Measurements from ENCODE around the gene CD40LG.

DNA sequence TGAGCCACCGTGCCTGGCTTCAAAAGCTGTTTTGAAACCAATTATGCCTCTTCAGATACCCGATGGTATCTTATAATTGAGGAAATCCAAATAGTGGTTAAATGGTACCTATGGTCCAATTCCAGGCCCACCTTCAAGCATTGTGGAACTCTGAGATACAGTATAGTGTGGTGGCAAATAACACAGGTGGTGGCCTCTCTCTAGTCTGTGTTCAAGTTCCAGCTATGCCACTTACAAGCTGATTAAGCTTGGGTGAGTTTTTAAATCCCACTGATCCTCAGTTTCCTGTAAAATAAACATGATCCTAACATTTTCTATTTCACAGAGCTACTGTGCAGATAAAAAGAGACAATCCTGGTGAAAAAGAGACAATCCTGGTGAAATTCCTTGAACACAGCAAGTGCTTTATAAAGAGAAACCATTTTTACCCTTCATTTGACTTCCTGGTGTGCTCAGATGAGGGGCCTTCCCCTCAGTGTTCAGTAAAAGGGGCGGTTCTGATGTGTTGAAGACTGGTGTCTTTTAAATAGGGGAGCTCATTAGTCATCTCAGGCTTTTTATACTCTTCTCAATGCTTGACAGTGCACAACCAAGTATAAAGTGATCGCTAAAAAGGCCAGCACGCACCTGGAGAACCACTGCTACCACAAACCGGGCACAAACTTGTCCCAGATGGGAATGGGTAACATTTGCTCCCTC lies 30.8 kb upstream of the CD40LG start:
- TF ChIP-seq, protein P1, sequence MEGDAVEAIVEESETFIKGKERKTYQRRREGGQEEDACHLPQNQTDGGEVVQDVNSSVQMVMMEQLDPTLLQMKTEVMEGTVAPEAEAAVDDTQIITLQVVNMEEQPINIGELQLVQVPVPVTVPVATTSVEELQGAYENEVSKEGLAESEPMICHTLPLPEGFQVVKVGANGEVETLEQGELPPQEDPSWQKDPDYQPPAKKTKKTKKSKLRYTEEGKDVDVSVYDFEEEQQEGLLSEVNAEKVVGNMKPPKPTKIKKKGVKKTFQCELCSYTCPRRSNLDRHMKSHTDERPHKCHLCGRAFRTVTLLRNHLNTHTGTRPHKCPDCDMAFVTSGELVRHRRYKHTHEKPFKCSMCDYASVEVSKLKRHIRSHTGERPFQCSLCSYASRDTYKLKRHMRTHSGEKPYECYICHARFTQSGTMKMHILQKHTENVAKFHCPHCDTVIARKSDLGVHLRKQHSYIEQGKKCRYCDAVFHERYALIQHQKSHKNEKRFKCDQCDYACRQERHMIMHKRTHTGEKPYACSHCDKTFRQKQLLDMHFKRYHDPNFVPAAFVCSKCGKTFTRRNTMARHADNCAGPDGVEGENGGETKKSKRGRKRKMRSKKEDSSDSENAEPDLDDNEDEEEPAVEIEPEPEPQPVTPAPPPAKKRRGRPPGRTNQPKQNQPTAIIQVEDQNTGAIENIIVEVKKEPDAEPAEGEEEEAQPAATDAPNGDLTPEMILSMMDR (IDR thresholded peaks at IDR 0.05) = no peak
- no peak for TF ChIP-seq POLR2A (IDR thresholded peaks at IDR 0.05)
